ENCODE results near the gene LAIR2.

The LAIR2 gene

DNA sequence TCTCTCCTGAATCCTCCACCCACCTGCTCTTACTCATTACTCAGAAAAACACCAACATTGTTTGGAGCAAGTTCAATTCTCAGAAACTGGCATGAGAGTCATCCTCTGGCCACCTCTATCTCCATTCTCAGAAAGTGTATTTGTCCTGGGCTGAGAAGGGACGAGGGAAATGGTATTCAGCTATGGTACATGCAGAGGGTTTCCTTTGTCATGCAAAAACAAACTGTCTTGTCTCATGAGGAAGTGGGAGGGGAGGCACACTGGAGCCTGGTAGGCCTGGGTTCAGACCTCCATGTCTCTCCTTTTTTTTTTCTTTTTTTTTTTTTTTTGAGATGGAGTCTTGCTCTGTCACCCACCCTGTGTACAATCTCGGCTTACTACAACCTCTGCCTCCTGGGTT is 39.1 kb downstream of the LAIR2 start:
- no peak for DNase-seq

DNA sequence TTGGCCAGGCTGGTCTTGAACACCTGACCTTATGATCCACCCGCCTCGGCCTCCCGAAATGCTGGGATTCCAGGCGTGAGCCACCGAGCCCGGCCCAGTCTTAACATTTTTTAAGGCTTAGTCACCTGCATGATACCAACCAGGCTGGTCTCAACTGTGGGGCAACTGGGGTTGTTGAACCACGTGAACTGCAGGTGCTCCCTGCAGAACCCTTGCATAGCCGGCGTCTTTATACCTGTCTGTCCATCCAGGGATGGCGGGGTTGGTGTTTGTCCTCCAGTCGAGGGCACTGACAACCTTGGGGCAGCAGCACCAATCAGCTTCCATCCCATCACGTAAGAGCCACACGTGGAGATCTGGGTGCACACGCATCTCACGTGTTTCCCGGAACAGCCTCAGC is 46.2 kb downstream of the LAIR2 start:
- no peak for DNase-seq

DNA sequence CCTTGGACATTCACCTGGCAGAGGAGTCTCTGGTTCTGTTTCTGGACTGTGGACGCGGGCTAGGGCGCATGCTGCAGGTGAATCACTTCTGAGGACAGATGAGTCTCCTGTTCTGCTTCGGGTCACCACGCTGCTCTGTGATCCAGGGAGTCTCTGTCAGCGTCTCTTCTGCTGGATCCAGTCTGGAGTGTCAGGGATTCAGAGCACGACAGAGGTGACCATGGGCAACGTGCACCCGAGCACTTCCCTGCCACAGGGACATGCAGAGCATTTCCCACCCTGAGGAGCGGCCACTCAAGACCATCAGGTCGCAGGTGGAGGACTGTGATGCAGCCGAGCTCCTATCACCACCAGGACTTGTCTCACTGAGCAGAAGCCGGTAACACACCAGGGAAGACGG is 46.6 kb downstream of the LAIR2 start:
- DNase-seq = no peak

DNA sequence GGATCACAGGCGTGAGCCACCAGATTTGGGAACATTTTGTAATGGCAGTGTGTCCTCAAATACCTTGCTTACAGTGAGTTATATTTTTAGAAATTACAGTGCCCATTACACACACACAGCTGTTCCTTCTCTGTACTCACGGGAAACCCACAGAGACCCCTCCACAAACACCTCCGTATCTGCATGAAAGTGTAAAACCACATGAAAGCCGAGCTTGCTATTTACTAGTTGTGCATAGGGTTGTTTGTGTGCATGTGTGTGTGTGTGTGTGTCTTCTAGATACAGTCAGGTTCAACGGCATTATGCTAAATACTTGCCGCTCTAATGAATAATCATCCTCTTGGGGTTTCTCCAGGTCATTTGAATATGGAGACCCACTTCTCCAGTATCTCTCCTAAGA is 48.7 kb downstream of the LAIR2 start:
- no peak for DNase-seq

DNA sequence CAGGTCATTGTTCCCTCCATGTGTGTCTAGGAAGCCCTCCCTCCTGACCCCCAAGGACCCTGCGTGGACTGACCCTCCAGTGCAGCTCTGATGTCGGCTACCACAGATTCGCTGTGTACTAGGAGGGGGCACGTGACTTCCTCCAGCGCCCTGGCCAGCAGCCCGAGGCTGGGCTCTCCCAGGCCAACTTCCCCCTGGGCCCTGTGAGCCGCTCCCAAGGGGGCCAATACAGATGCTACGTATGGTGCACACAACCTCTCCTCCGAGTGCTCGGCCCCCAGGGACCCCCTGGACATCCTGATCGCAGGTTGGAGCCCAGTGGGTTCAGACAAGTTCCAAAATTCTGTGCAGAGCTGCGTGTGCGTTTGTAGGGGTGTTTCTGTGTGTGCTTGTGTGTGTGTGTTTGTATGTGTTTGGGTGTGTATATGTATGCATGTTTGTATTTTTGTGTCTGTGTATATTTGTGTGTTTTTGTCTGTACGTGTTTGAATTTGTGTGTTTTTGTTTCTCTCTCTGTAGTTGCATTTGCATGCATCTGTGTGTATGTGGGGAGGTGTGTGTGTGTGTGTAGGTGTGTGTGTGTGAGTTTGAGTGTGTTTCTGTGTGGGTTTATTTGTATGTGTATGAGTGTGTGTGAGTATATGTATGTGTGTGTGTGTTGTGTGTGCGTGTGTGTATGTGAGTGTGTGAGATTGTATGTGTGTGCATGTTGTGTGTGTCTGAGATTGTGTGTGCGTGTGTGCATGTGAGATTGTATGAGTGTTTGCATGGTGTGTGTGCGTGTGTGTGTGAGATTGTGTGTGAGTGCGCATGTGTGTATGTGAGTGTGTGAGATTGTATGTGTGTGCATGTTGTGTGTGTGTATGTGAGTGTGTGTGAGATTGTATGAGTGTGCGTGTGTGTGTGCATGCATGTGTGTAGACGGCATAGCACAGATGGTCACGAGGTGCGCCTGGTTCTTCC is 49.6 kb downstream of the LAIR2 start:
- no peak for DNase-seq

DNA sequence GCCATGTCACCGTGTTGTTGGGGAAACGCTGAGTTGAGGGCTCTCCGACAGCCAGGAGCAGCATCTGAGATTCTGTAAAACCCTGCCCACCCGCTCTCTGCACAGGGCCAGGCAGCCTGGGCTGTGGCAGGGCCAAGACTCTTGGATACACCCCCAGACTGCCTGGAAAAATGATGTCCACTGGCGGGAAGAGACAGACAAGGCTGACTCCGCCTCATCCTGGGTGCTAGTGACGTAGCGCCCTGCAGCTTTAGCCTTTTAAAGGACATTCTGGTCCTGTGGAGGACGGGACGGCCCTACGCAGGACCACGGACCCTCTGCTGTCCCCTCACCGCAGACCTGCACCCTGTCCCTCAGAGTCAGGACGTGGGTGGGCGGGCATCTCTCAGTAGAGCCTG is 50.3 kb downstream of the LAIR2 start:
- DNase-seq = no peak

DNA sequence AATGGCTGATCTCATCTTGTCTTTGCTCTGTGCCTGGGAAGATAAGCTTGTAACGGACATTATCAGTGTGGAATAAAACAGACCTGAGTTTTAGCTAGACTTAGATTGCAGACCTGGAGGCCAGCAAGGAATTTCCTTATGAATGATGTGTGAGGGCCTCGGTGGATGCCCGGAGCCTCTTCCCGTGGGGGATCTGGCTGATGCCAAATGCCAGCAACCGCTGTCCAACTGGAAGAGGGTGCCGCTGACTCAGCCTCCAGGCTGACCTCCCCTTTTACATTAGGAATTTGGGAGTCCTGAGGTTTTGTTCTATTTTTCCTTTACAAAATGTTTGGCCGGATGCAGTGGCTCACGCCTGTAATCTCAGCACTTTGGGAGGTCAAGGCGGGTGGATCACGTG is 51.4 kb downstream of the LAIR2 start:
- no peak for DNase-seq

DNA sequence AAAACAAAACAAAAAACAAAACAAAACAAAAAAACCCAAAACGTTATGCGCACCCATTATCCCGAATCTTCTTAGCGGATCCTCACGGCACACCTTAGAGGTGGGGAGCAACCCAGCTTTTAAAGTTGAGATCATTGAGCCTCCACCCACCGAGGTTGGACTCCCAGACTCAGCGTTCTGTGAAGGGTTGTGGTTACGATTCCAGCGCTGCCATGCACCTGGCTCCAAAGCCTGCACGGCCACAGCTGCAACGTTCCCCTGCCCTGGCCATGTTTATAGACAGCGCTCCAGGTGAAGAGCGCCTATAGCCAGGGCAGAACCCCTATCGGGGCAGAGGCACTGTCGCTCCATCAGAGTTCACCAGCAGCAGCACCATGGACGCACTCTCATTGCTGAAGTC is 52.3 kb downstream of the LAIR2 start:
- no peak for DNase-seq

DNA sequence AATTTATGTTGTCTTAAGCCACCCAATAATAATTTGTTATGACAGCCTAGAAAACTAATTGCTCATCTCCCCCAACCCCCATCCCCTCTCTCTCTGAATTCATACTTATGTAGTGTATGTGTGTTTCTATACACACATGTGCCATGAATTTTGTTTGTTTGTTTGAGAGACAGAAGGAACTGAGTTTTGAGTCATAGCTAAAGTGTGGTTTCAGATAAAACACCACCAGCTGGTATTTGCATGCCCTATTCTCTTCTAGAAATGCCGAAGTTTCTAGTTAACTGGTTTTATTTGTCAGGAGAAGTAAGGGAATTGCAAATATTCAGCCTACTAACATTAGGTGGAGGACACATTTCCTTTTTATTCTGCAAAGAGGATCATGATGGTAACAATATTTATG is 53.6 kb downstream of the LAIR2 start:
- DNase-seq = no peak

DNA sequence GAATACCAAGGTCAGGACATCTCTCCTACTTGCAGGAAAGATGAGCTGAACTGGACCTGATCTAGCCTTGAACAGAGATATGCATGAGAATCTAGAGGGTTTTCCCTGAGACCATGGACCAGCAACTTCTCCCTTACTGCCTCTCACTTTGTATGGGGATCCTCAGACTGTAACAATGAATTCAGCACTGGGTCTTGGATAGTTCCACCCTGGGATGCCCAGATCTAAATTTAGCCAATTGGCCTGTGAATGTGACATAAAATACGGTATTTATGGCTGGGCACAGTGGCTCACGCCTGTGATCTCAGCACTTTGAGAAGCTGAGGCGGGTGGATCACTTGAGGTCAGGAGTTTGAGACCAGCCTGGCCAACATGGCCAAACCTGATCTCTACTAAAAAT is 55.7 kb downstream of the LAIR2 start:
- DNase-seq = no peak
